NK-92 (cell line): ENCODE data around the gene TBCCD1.
"Not testable (repeated sequence)": the region's sequence is repeated elsewhere in the genome, so short reads cannot be mapped to it uniquely, and the experiment has no call there.

Source experiments
- DNase-seq: peaks from one replicate; lab custom pipeline; 2025; ENCODE audit not compliant: unreplicated experiment; lab: John Stamatoyannopoulos, UW

Gene TBCCD1

DNA sequence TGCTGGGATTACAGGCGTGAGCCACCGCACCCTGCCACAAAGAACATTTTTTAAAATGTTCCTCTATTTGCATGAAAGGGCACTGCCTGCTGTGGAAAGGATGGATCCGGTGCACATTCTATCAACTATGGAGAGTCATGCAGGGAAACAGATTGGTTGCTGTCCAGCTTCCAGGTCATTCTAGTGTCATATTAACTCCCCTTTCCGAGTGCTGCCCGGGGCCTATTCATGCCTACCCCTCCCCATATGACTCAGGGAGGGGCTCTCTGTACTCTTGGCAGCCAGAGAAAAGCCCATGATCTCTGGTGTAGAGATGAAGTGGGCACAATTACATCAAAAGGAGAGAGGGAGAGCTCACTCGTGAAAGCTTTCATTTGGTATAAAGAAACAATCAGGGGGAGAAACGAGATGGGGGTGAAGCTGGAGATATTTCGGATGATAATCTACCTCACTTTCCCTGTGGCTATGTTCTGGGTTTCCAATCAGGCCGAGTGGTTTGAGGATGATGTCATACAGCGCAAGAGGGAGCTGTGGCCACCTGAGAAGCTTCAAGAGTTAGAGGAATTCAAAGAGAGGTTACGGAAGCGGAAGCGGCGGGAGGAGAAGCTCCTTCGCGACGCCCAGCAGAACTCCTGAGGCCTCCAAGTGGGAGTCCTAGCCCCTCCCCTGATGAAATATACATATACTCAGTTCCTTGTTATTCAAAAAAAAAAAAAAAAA lies 29.6 kb upstream of the TBCCD1 start:
- no peak for DNase-seq

DNA sequence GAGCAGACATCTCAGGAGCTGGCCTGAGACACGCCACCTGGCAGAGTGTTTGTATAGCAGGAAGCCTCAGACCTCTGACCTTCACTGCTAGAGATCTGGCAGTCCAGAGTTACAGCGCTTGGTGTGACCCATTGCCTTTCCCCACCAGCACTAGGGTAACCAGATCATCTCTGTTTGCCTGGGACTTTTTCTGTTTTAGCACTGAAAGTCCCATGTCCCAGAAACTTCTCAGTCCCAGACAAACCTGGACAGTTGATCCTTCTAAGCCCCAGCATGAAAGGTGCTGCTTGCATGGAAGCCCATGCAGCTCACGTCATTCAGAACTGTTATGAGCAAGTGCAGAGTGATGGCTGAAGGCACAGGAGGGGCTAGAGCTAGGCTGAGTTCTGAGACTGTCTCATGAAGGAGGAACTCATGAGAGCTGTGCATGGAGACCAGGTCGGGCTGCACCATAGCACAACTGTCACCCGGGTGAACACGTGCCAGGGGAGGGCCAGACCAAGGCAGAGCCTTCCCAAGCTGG lies 27.5 kb upstream of the TBCCD1 start:
- DNase-seq, result no peak

DNA sequence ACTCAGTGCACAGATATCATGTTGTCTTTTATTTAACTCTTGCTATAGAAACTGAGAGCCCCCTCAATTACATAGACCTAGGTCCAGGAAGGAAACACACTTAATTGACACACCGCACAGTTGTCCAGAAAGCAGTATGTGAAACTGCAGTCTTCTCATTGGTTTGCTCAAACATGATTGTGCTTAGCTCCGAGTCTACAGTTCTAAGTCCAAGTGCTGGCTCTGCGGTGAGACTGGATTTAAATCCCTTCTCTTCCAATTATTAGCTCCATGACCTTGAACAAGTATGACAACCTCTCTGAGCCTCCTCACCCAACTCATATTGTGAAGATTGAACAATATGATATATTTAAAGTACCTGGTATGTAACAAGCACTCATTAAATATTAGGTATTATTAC lies 26.7 kb upstream of the TBCCD1 start:
- DNase-seq, result no peak

DNA sequence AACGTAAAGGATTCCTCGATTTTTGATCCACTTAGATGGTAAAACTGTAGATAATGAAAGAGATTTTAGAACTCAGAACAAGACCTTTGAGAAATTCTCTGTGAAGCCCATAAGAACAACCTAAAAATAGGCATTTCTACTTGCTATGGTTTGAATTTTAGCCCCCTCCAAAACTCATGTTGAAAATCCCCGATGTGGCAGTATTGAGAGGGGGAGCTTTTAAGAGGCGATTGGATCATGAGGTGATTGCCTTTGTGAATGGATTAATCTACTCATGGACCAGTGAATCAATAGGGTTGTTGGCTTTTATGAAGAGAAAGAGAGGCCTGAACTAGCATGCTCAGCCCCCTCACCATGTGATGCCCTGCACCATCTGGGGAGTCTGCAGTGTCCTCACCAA lies 25.5 kb upstream of the TBCCD1 start:
- no peak for DNase-seq

DNA sequence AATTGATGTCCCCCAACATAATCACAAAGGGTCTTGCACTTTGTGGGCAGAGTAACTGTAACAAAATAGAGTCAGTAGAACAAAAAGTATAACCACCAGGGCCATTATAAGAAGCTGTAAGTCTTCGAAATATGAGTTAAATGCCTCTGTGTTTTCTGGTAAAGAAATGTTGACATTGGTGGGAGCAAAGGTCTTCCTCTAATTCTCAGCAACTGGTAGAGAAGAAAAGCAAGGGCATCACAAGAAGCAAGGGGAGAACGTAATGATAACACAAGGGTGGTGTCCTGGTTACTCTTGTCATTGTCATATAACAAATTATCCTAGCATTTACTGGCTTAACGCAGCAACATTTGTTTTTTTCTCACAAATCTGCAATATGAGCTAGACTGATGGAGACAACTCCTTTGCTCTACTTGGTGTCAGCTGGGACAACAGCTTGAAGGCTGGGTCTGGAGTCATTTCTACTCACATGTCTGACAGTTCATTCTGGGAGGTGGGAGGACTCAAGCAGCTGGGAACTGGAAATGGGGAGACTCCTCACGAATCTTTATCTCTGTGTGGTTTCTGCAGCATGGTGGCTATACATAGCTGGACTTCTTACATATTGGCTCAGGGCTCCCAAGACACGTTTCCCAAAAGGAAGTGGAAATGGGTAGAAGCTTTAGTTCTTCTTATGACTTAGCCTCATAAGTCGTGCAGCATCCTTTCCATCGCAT lies 23.6 kb upstream of the TBCCD1 start:
- DNase-seq, result no peak

DNA sequence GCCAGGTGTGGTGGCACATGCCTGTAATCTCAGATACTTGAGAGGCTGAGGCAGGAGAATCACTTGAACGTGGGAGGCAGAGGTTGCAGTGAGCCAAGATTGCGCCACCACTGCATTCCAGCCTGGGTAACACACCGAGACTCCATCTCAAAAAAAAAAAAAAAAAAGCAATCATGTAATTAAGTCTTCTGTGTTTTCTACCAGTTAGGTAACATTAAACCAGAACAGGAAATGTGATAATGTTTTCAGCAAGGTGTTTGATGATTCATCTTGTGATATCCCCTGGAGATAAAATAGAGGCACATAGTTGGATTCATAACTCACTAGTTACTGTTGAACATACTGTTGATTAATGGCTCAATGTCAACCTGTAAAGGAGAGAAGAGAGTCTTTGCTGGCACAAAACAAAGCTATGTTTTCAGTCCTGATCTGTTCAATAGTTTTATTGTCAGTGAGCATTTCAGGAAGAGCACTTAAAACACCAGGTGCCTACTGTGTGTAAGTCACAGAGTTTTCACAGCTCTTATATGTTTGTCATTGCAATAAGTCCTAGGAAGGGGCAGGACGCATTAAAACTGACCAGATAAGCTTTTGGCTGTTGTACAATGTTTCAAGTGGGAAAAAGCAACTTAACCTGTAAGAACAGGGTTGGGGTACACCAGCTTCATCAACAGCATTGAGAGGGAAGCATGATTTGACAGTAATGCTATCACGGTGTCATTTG lies 22.9 kb upstream of the TBCCD1 start:
- DNase-seq, result no peak

DNA sequence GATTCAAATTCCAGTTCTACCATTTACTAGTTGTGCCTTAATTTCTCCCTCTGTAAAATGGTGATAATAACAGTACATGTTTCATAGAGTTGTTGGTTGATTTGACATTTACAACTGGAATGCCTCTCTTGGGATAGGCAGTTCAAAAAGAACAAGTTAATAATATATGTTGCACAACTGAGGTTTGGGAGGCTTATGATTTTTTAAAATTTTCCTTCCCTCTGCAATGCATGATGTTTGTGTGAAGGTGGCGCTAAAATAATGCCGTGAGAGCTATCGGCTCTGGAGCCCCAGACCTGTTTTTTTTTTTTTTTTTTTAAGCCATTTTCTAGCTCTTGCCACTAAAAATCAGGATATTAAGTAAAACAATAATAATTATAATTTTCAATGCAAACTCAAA lies 22.0 kb upstream of the TBCCD1 start:
- DNase-seq, result no peak

DNA sequence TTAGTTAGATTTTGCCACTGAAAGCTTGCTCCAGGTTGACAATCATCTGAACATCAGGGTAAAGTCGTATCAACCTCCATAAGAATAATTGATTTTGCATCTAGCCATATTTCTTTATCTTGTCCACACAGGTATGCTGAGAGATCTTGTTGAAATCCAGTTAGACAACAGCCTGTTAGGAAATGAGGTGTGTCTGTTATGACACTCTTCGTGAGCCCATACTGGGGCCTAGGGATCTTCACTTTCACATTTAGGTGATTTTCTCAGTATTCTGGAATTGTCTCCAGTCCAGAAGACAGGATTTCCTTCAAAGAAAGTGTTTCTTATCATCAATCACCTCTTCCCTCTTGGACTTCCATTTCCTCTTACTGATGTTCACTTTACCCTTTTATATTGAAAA lies 21.5 kb upstream of the TBCCD1 start:
- no peak for DNase-seq

DNA sequence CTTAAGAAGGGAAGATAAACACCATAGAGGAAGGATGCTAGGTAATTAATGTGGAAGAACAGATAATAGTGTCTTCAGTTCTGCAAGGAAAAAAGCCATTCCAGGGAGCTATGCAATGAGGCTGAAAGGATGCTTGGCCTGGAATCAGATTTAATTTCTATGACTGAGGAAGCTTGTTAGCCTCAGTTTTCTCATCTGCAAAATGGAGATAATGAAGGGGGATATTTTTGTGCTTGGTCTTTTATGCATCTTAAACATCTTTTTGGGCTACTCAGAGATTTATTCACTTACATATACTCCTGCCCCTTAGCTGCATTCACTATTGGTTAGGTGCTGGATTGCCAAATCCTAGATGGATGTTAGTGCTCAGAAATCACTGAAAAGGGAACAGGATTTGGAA lies 20.0 kb upstream of the TBCCD1 start:
- no peak for DNase-seq

DNA sequence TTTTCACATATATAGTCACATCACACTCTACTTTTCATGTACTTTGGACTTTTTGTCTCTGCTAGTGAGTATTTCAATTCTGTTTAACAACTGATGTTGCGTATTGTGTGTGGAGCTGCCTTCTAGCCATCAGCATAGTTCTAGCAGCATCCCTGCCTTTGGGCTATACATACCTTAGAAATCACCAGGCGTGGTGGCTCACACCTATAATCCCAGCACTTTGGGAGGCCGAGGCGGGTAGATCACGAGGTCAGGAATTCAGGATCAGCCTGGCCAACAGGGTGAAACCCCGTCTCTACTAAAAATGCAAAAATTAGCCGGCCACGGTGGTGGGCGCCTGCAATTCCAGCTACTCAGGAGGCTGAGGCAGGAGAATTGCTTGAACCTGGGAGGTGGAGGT lies 19.1 kb upstream of the TBCCD1 start:
- DNase-seq, result not testable (repeated sequence)

DNA sequence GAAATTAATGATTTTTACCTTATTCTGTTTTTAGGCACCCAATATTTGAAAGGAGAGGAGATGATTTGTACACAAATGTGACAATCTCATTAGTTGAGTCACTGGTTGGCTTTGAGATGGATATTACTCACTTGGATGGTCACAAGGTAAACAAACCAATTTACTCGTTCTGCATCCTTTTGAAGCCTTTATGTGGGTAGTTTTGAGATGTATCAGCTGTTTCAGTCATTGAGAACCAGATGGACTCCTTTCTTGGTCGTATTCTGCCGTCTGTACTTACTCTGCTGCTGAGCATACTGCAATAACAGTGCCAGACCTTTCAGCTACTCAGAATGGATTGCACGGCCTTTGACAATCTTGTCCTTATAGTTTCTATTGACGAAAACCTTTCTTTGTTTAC lies 16.7 kb upstream of the TBCCD1 start:
- no peak for DNase-seq

DNA sequence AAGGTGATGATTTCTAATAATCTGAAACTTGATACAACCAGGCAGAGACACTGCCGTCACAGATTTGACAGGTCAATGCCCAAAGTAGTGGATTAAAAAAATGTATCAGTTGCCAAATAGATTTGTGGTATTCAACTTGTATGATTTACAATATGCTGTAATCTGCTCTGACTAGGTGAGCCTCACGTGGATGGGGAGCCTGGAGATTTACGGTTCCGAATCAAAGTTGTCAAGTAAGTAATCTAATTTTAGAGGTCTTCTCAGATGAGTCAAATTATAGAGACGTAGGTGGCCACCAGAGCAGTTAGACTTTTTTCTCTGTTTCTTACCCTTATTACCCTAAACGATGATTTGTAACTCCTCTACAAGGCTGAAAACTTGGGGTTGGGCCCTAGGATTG lies 15.4 kb upstream of the TBCCD1 start:
- DNase-seq, result no peak

DNA sequence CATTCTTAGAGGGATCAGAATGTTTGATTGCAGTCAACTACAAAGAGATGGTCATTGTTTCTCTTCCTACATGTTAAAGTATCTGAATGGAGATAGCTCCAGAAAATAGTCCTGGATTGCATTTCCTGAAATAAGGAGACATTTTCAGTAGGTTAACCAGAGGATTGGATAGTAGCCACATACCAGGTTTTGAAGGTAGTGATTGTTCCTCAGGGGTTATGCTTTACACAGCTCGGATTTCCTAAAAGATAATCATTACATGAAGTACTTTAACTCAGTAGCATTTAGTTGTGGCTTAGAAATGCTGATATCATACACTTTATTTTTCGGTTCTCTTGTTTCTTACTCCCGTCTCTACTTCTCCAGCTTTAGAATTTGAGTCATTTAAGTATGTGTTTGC lies 13.6 kb upstream of the TBCCD1 start:
- DNase-seq, result no peak

DNA sequence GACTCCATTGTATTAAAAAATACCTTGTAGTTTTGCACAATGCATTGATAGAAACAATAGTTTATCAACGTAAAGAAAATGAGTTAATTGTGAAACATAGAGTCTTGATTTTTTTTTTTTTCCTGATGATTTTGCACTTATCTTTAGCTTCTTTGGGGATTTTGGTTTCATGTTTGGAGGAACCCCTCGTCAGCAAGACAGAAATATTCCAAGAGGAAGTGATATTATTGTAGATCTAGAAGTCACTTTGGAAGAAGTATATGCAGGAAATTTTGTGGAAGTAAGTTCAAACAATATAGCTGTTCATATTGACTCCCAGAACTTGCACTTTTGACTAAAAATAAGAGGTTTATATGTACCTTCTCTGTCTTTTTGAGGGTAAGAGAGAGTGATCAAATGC lies 10.4 kb upstream of the TBCCD1 start:
- DNase-seq, result no peak

DNA sequence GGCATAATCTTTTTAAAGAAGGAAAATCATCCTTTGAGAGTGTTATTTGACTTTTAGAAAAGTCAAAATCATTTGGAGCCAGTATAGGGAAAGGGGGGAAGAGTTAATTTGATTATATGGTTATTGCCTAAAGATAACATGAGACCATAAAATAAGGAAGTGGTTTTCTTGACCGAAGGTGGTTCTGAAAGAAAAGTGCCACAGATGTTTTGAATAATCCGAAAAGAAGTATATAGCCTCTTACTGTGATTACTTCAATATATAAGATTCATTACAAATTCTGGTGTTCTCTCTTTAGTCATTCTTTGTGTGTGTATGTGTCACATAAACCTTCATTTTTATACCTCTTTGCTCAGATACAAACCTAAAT lies 4.5 kb upstream of the TBCCD1 start:
- DNase-seq, result no peak

DNA sequence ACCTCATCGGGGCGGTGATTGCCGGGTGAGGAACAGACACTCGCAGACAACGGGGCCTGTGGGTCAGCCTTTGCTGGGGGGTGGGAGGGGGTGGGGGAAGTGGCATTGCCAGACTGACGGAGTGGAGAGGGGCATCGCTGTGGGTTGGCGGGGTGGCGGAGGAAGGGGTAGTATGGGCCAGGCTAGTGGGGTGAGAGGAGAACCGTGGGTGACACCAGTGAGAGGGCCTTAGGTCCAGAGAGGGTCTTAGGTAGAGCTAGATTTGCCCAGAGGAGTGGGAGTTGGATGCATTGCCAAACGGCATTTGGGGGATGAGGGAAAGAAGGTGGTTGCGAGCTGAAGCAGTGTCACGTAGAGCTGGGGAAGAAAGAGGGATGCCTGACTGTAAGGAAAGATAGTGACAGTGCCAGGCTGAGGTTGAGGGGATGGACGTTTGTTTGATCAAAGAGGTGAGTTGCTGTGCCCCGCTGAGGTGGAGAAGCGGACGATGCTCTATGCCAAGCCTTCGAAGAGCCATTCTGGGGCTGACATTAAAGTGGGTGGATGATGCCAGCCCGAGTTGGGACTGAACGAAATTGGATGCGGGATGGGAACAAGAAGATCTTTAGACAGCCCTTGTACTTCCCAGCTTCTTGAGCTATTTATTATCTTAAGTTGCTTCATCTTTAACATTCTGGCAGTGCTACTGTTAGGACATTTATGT lies 4.0 kb upstream of the TBCCD1 start:
- DNase-seq, result no peak

DNA sequence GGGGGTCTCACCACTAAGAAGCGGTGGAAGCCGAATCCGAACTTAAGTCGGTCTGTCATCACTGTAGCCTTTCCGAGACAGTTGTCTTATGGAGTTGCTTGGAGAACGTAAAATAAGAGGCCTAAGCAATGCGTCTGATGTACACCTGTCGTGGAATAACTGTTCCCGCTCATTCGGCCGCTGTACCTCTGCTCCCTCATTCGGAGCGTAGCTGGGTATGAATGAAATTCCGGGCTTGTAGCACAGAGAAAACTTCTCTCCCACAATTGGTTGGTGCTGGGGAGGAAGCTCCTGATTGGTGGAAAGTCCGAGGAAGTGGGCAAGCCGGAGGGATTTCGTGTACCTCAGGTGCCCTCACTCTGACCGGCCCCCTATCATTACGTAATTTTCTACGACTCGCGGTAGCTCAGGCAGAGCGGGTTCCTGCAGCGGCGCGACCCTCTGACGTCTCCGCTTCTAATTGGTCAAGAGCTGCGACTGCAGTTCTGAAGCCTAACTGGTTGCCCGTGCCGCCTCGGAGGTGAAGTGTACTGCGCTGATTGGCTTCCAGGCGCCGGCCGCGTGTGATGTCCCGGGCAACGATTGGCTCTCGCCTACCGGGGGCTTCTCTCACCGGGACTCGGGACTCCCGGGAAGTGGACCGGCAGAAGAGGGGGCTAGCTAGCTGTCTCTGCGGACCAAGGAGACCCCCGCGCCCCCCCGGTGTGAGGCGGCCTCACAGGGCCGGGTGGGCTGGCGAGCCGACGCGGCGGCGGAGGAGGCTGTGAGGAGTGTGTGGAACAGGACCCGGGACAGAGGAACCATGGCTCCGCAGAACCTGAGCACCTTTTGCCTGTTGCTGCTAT lies 3.2 kb upstream of the TBCCD1 start, which contains the start of gene DNAJB11:
TSS of gene DNAJB11 (plus strand) at position 625 of the 845 bp plus-strand sequence. CDS start at position 803, 178 bp downstream.
- DNase-seq, result peak; percentile 91

DNA sequence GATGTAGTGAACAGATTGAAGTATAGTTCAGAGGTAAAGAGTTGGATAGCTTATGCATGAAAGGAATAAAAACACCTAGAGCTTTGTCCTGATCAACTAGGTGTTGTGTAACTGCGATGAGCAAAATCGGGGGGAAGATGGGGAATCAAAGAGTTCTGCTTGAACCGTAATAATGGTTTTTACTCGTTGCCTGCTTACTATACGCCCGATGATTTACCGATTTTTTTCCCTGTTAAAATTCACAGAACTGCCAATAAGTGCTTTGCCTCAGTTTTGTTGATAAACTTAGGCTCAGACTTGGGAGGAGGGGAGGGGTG lies 2.6 kb upstream of the TBCCD1 start:
- no peak for DNase-seq

DNA sequence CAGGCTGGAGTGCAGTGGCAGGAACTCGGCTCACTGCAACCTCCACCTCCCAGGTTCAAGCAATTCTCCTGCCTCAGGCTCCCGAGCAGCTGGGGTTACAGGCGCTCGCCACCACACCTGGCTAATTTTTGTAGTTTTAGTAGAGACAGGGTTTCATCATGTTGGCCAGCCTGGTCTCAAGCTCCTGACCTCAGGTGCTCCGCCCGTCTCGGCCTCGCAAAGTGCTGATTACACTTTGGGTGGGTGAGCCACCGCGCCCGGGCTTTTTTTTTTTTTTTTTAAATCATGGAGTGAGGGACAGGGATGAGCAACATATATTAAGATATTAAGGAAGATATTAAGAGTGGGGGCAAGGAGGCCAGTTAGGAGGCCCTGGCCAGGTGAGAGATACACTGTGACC lies 2.2 kb upstream of the TBCCD1 start:
- not testable (repeated sequence) for DNase-seq

DNA sequence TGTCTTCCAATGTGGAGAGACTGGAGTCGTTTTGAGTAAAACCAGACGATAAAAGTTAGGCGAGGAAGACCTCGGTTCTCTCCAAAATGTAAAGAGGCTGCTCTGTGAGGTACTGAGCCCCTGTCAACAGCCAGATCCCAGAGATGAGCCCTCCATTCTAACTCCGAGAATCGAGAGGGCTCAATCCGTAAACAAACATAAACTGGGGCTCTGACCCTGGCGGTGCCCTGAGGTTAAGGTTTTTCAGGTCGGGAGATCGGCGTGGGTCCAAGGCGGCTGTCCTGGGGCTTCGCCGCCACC lies 417 bp downstream of the TBCCD1 start:
- DNase-seq, result no peak

DNA sequence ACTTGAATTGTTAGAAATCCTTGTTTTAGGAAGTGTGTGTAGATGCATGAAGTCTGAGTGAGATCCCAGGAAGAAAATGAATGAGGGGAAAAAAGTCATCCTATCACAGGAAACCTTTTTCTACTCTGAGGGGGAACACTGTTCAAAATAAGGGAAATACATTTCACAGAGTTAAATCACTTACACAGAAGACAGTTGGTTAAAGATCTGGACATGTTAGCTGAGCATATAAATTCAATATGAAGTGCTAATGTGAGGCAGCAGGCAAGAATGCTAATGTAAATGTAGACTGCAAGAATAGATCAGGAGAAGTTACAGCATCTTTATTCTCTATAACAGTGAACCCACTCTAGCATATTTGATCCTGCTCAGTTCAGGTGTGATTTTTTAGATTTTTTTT lies 2.6 kb downstream of the TBCCD1 start:
- DNase-seq, result no peak
